ENCODE measurements around the gene UNC79.

DNA sequence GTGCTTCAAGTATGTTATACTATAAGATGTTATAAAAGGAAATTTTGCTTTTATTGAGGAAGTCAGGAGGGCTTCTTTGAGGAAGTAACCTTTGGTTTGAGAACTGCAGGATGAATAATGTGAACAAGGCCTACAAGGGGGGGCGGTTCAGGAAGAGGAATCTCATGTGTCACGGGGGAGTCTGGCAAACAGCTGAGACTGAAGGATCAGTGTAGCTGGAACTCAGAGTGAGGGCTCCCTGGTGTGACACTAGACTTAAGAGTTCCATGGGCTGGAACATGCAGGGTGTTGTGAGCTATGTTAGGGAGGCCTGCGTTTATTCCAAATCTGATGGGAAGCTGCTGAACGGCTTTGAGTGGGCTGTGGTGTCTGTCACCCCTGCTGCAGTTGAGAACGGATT, 62.3 kb downstream of the UNC79 start:
- TF ChIP-seq ZNF274 (IDR thresholded peaks at IDR 0.05; ENCODE audit: low read depth, low read length) = no peak
- TF ChIP-seq SUZ12 (IDR thresholded peaks at IDR 0.05; ENCODE audit: extremely low read depth, insufficient read depth, insufficient read length) = no peak
- TF ChIP-seq YY1 (IDR thresholded peaks at IDR 0.05; ENCODE audit: insufficient read depth, insufficient read length) = no peak
